Measurements from ENCODE around the gene MRPL22.

Gene MRPL22

GRCh38 chr5:154947778-154948177 lies 6.9 kb downstream of the MRPL22 start:
- Histone ChIP-seq H3K9me3 (ENCODE audit: low read depth, low read length) (no peaks in the 10 kb centered on the region), H3K4me3 (no peak overlapping the region), H3K9ac (ENCODE audit: insufficient read length) (no peak overlapping the region), H3K36me3 (ENCODE audit: insufficient read depth, low read length) (peaks cover 76% of the 10 kb centered on the region), H3K27ac (no peak overlapping the region)
- no peak for DNase-seq (ENCODE audit: low read depth, low spot score)
- TF ChIP-seq POLR2AphosphoS5 (IDR thresholded peaks at IDR 0.05; ENCODE audit: borderline replicate concordance, low read depth, low read length) (no peak), EZH2 (IDR thresholded peaks at IDR 0.05) (no peak), FOXP2 (optimal IDR thresholded peaks at IDR 0.05; ENCODE audit: control extremely low read depth, extremely low read length, insufficient read depth) (no peak)

- DNase-seq (ENCODE audit: low read depth, low spot score): no peak
- H3K9me3 ChIP-seq (ENCODE audit: low read depth, low read length): no peaks in the 10 kb centered on the region
- H3K4me3 ChIP-seq: no peak overlapping the region
- peaks cover 73% of the 10 kb centered on the region for H3K36me3 ChIP-seq (ENCODE audit: insufficient read depth, low read length)
- TF ChIP-seq EZH2 (IDR thresholded peaks at IDR 0.05) (no peak), FOXP2 (optimal IDR thresholded peaks at IDR 0.05; ENCODE audit: control extremely low read depth, extremely low read length, insufficient read depth) (no peak), POLR2AphosphoS5 (IDR thresholded peaks at IDR 0.05; ENCODE audit: borderline replicate concordance, low read depth, low read length) (no peak)
- no peak overlapping the region for H3K9ac ChIP-seq (ENCODE audit: insufficient read length)
- H3K27ac ChIP-seq: no peak overlapping the region
These were observed 7.4 kb downstream of the MRPL22 start for GRCh38 chr5:154948313-154948712.

GRCh38 chr5:154949781-154950180 lies 8.9 kb downstream of the MRPL22 start:
- TF ChIP-seq EZH2 (IDR thresholded peaks at IDR 0.05) (no peak), FOXP2 (optimal IDR thresholded peaks at IDR 0.05; ENCODE audit: control extremely low read depth, extremely low read length, insufficient read depth) (no peak), POLR2AphosphoS5 (IDR thresholded peaks at IDR 0.05; ENCODE audit: borderline replicate concordance, low read depth, low read length) (no peak)
- Histone ChIP-seq H3K27ac (no peak overlapping the region), H3K36me3 (ENCODE audit: insufficient read depth, low read length) (peaks cover 73% of the 10 kb centered on the region), H3K9me3 (ENCODE audit: low read depth, low read length) (no peaks in the 10 kb centered on the region), H3K4me3 (no peak overlapping the region), H3K9ac (ENCODE audit: insufficient read length) (no peak overlapping the region)
- no peak for DNase-seq (ENCODE audit: low read depth, low spot score)

GRCh38 chr5:154956712-154957111 lies 15.8 kb downstream of the MRPL22 start:
- no peak for DNase-seq (ENCODE audit: low read depth, low spot score)
- H3K9ac ChIP-seq (ENCODE audit: insufficient read length): no peak overlapping the region
- H3K9me3 ChIP-seq (ENCODE audit: low read depth, low read length): 0 out of 2 replicates have a peak, but pooled peaks cover 3% of the 10 kb centered on the region
- no peak for TF ChIP-seq FOXP2 (optimal IDR thresholded peaks at IDR 0.05; ENCODE audit: control extremely low read depth, extremely low read length, insufficient read depth)
- no peak for TF ChIP-seq POLR2AphosphoS5 (IDR thresholded peaks at IDR 0.05; ENCODE audit: borderline replicate concordance, low read depth, low read length)
- TF ChIP-seq EZH2 (IDR thresholded peaks at IDR 0.05): no peak
- H3K4me3 ChIP-seq: no peak overlapping the region
- H3K27ac ChIP-seq: no peak overlapping the region
- H3K36me3 ChIP-seq (ENCODE audit: insufficient read depth, low read length): peaks cover 76% of the 10 kb centered on the region

- Histone ChIP-seq H3K9me3 (ENCODE audit: low read depth, low read length) (no peaks in the 10 kb centered on the region), H3K36me3 (ENCODE audit: insufficient read depth, low read length) (peaks cover 69% of the 10 kb centered on the region), H3K27ac (no peak overlapping the region), H3K4me3 (no peak overlapping the region), H3K9ac (ENCODE audit: insufficient read length) (no peak overlapping the region)
- TF ChIP-seq EZH2 (IDR thresholded peaks at IDR 0.05) (no peak), POLR2AphosphoS5 (IDR thresholded peaks at IDR 0.05; ENCODE audit: borderline replicate concordance, low read depth, low read length) (no peak), FOXP2 (optimal IDR thresholded peaks at IDR 0.05; ENCODE audit: control extremely low read depth, extremely low read length, insufficient read depth) (no peak)
- DNase-seq (ENCODE audit: low read depth, low spot score): no peak
These were observed 21.6 kb downstream of the MRPL22 start for GRCh38 chr5:154962494-154962893.

GRCh38 chr5:154966081-154966841 lies 25.4 kb downstream of the MRPL22 start:
- peak overlapping the region; percentile 98 for H3K27ac ChIP-seq
- H3K4me3 ChIP-seq: peak overlapping the region; percentile 73
- no peak for DNase-seq (ENCODE audit: low read depth, low spot score)
- H3K9ac ChIP-seq (ENCODE audit: insufficient read length): peak overlapping the region; percentile 66
- H3K9me3 ChIP-seq (ENCODE audit: low read depth, low read length): no peaks in the 10 kb centered on the region
- TF ChIP-seq FOXP2 (optimal IDR thresholded peaks at IDR 0.05; ENCODE audit: control extremely low read depth, extremely low read length, insufficient read depth): no peak
- TF ChIP-seq EZH2 (IDR thresholded peaks at IDR 0.05): no peak
- TF ChIP-seq POLR2AphosphoS5 (IDR thresholded peaks at IDR 0.05; ENCODE audit: borderline replicate concordance, low read depth, low read length): no peak
- peaks cover 65% of the 10 kb centered on the region for H3K36me3 ChIP-seq (ENCODE audit: insufficient read depth, low read length)

- Histone ChIP-seq H3K4me3 (peak overlapping the region; percentile 73), H3K9me3 (ENCODE audit: low read depth, low read length) (no peaks in the 10 kb centered on the region), H3K36me3 (ENCODE audit: insufficient read depth, low read length) (peaks cover 59% of the 10 kb centered on the region), H3K27ac (peak overlapping the region; percentile 98), H3K9ac (ENCODE audit: insufficient read length) (peak overlapping the region; percentile 66)
- DNase-seq (ENCODE audit: low read depth, low spot score): peak; percentile 72
- TF ChIP-seq POLR2AphosphoS5 (IDR thresholded peaks at IDR 0.05; ENCODE audit: borderline replicate concordance, low read depth, low read length): no peak
- no peak for TF ChIP-seq EZH2 (IDR thresholded peaks at IDR 0.05)
- no peak for TF ChIP-seq FOXP2 (optimal IDR thresholded peaks at IDR 0.05; ENCODE audit: control extremely low read depth, extremely low read length, insufficient read depth)
These were observed 26.0 kb downstream of the MRPL22 start for GRCh38 chr5:154966874-154967273.

- Histone ChIP-seq H3K9me3 (ENCODE audit: low read depth, low read length) (no peaks in the 10 kb centered on the region), H3K9ac (ENCODE audit: insufficient read length) (peak overlapping the region; percentile 66), H3K27ac (peak overlapping the region; percentile 98), H3K36me3 (ENCODE audit: insufficient read depth, low read length) (peaks cover 53% of the 10 kb centered on the region), H3K4me3 (peak overlapping the region; percentile 73)
- TF ChIP-seq POLR2AphosphoS5 (IDR thresholded peaks at IDR 0.05; ENCODE audit: borderline replicate concordance, low read depth, low read length) (0 out of 2 replicates have a peak, but pooled peaks have one; percentile 14), FOXP2 (optimal IDR thresholded peaks at IDR 0.05; ENCODE audit: control extremely low read depth, extremely low read length, insufficient read depth) (no peak)
- DNase-seq (ENCODE audit: low read depth, low spot score): peak; percentile 45
These were observed 26.6 kb downstream of the MRPL22 start for GRCh38 chr5:154967421-154968024.
